ENCODE results near the gene PLCB2. TPM values are rescaled to one million over a fixed set of nuclear protein-coding genes. Genes with fewer than 3 reads are reported as not detected.

The PLCB2 gene
- total RNA-seq, 4 donors from 2014 or later = 0.88 to 4.2 (median 2.3) TPM

GRCh38 chr15:40352281-40352901, 44.7 kb upstream of the PLCB2 start:
- no peak overlapping the region for H3K4me3 ChIP-seq (ENCODE audit: low read depth, poor library complexity, severe bottlenecking)
- no peak for TF ChIP-seq CTCF (IDR thresholded peaks at IDR 0.05)
- TF ChIP-seq POLR2A (IDR thresholded peaks at IDR 0.05) = no peak
- intact Hi-C loops (cut with DNase I; ENCODE audit: low total_unique reads) = no loop called here
- 81 to 92% methylated on average over 7 of the region's 7 CpGs for WGBS, 2 donors
- DNase-seq (ENCODE audit: low spot score in 2 of 2) = no peak

- DNase-seq (ENCODE audit: low spot score in 2 of 2) = no peak
- intact Hi-C loops (cut with DNase I; ENCODE audit: low total_unique reads) = no loop called here
- 95 to 98% methylated on average over 5 of the region's 5 CpGs for WGBS, 2 donors
- no peak overlapping the region for H3K4me3 ChIP-seq (ENCODE audit: low read depth, poor library complexity, severe bottlenecking)
- TF ChIP-seq POLR2A (IDR thresholded peaks at IDR 0.05) = no peak
Measured at GRCh38 chr15:40349163-40349562, 41.4 kb upstream of the PLCB2 start.

- 70 to 75% methylated on average over 5 of the region's 5 CpGs for WGBS, 2 donors
- TF ChIP-seq CTCF (IDR thresholded peaks at IDR 0.05) (no peak), POLR2A (IDR thresholded peaks at IDR 0.05) (no peak)
- no peak overlapping the region for H3K4me3 ChIP-seq (ENCODE audit: low read depth, poor library complexity, severe bottlenecking)
- no peak for DNase-seq (ENCODE audit: low spot score in 2 of 2)
- intact Hi-C loops (cut with DNase I; ENCODE audit: low total_unique reads) = no loop called here
Measured at GRCh38 chr15:40348474-40348870, 40.7 kb upstream of the PLCB2 start.

GRCh38 chr15:40347559-40348473, 40.1 kb upstream of the PLCB2 start:
- no peak for TF ChIP-seq CTCF (IDR thresholded peaks at IDR 0.05)
- no peak for TF ChIP-seq POLR2A (IDR thresholded peaks at IDR 0.05)
- WGBS, 2 donors = 66 to 75% methylated on average over 11 of the region's 11 CpGs
- DNase-seq (ENCODE audit: low spot score in 2 of 2) = no peak
- no peak overlapping the region for H3K4me3 ChIP-seq (ENCODE audit: low read depth, poor library complexity, severe bottlenecking)
- intact Hi-C loops (cut with DNase I; ENCODE audit: low total_unique reads) = no loop called here

GRCh38 chr15:40346579-40347558, 39.1 kb upstream of the PLCB2 start:
- intact Hi-C loops (cut with DNase I; ENCODE audit: low total_unique reads) = no loop called here
- 86 to 91% methylated on average over 15 of the region's 15 CpGs for WGBS, 2 donors
- DNase-seq (ENCODE audit: low spot score in 2 of 2) = no peak

More at GRCh38 chr15:40346579-40347558, 39.1 kb upstream of the PLCB2 start:
- no peak overlapping the region for H3K4me3 ChIP-seq (ENCODE audit: low read depth, poor library complexity, severe bottlenecking)
- TF ChIP-seq POLR2A (IDR thresholded peaks at IDR 0.05) (no peak), CTCF (IDR thresholded peaks at IDR 0.05) (no peak)

Data from lower leg skin (tissue), 4 donors.